Measurements from ENCODE around the gene ANGEL1.

The ANGEL1 gene

GRCh38 chr14:76763096-76764041 lies 49.3 kb downstream of the ANGEL1 start:
- no peak for DNase-seq

GRCh38 chr14:76762411-76763095 lies 50.1 kb downstream of the ANGEL1 start:
- no peak for DNase-seq

GRCh38 chr14:76761960-76762410 lies 50.7 kb downstream of the ANGEL1 start:
- no peak for DNase-seq

GRCh38 chr14:76761136-76761959 lies 51.3 kb downstream of the ANGEL1 start, which contains the start of gene VASH1:
Gene VASH1 (plus strand): TSS chr14:76761468. CDS start chr14:76762822, 1,354 bp downstream.
- no peak for DNase-seq

- DNase-seq: no peak
Observed at GRCh38 chr14:76760331-76761135, 52.1 kb downstream of the ANGEL1 start.

- no peak for DNase-seq
Observed at GRCh38 chr14:76759589-76759988, 53.1 kb downstream of the ANGEL1 start.

GRCh38 chr14:76756371-76756750 lies 56.3 kb downstream of the ANGEL1 start:
- DNase-seq: no peak

GRCh38 chr14:76755610-76756370 lies 56.9 kb downstream of the ANGEL1 start:
- DNase-seq: no peak

- DNase-seq: no peak
Observed at GRCh38 chr14:76754586-76754985, 58.1 kb downstream of the ANGEL1 start.

GRCh38 chr14:76753541-76754198 lies 59.0 kb downstream of the ANGEL1 start:
- DNase-seq: no peak

GRCh38 chr14:76752744-76753143 lies 59.9 kb downstream of the ANGEL1 start:
- no peak for DNase-seq

- DNase-seq: no peak
Observed at GRCh38 chr14:76742966-76743365, 69.7 kb downstream of the ANGEL1 start.

- no peak for DNase-seq
Observed at GRCh38 chr14:76742185-76742584, 70.5 kb downstream of the ANGEL1 start.

GRCh38 chr14:76741074-76741473 lies 71.6 kb downstream of the ANGEL1 start:
- DNase-seq: no peak
